WI38 (cell line): ENCODE data around the gene ITGB7.
A peak's percentile ranks its signal among the peaks of the same experiment; 100 is the strongest.

Source experiments
- H3K4me3 ChIP-seq: 2 replicates; pipeline ENCODE4 v1.5.1; 2011; ENCODE audit warnings: low read depth, mild to moderate bottlenecking, control low read depth, low read length
- CTCF ChIP-seq: IDR thresholded peaks from 2 replicates; pipeline ENCODE4 v1.5.1; 2012; ENCODE audit warnings: low read depth, mild to moderate bottlenecking, control low read depth, low read length

The ITGB7 gene

GRCh38 chr12:53235164-53235563, 28.1 kb upstream of the ITGB7 start:
- H3K4me3 ChIP-seq: no peak overlapping the region
- no peak for TF ChIP-seq CTCF

DNA sequence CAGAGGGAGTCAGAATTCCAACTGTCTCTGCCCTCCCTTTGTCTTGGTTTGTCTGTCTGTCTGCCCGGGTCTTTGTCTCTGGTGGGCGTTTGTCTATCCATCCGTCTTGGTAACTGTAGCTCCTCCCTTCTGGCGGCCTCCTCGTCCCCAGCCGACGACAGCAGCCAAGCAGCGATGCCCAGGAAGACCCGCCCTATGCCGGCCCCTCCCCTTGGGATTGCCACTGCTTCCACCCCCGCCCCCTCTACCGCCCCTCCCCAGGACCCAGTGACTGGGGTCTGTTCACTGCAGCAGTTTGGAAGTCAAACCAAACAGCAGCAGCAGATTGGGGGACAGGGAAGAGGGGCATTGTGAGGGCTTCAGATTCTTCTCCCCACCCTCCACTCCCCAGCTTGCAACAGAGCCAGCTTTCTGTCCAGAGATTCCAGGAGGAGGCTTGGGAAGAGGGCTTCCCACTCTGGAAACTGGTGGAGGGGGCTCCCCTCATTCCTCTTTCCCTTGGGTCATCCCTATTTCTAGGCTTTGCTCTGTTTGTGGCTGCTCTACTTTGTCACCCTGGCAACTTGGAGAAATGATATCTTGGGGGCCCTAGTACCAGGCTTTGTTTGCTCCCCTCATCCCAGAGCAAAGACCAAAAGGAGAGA, 27.3 kb upstream of the ITGB7 start:
- TF ChIP-seq CTCF: no peak
- H3K4me3 ChIP-seq: no peak overlapping the region

DNA sequence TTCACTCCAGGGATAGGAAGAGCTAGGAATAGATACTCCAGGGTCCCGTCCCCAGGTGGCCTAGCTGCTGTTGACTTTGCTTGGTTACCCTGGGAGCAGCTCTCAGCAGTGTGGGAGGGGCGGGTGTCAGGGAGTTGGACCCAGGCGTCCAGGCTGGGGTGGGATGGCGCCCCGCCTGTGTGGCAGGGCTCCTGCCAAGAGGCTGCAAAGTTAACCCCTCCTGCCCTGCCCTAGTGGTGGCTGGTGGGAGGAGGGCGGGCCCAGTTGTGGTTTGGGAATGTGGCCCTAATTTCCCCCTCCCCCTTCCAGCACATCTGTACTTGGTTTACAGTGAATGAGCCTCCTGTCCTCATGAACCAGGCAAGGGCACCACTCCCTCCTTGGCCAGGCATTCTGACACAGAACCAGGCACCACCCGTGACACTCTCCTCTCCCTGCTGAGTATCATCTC, 26.6 kb upstream of the ITGB7 start:
- no peak for TF ChIP-seq CTCF
- no peak overlapping the region for H3K4me3 ChIP-seq

GRCh38 chr12:53232646-53233461, 25.8 kb upstream of the ITGB7 start:
- peak overlapping the region; percentile 56 for H3K4me3 ChIP-seq
- TF ChIP-seq CTCF: no peak

DNA sequence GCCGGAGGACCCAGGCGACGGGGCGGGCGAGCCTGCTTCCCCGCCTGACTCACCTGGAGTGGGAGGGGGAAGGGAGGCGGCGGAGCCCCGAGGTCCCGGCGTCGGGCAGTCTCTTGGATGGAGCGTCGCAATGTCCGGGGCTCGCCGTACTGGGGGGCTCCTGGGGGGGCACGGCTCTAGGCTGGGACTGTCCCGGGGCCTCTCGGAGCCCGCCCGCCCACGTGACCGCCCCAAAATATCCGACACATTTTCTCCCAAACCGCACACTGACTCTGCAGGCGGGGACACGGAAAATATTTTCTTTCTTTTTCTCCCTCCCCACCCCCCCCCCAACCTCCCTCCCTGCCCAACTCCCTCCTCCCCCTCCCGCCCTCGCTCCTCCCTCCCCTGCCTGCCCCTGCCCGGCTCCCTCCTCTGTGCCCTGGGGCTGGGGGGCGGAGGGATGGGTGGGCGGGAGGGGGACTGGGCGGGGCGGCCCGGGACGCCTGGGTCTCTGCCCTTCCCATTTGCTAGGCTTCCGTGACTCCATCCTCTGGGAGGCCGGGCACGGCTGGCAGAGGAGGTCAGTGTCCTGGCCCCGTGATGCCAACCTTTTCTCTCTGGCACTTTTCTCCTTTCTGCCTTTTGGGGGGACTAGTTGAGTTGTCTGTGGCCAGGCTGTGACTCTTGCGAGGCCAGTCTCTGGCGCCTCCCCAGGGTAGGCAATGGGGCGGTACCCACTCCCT, 25.0 kb upstream of the ITGB7 start, which contains the start of gene RARG:
Gene RARG (minus strand): TSS at position 289 of the 725 bp plus-strand sequence. CDS start 4,664 bp downstream, outside the sequence.
- H3K4me3 ChIP-seq: peak within 1 kb of the TSS; percentile 69
- no peak for TF ChIP-seq CTCF

- no peak for TF ChIP-seq CTCF
- H3K4me3 ChIP-seq: peak overlapping the region; percentile 69
Observed at GRCh38 chr12:53231671-53231920, 24.5 kb upstream of the ITGB7 start.
